HCT116 (cell line): ENCODE data around the gene DOCK9. TPM values are rescaled to one million over a fixed set of nuclear protein-coding genes. Genes with fewer than 3 reads are reported as not detected.

Source experiments
- ATAC-seq: fragments of 200-7000 bp; cut with Tn5 transposase; 2 replicates; pipeline ENCODE4 v1.9.1; 2020; ENCODE audit warnings: mild to moderate bottlenecking, moderate library complexity
- BruUV-seq: library from RNA; stranded (reverse); fragments of 400-500 nt; replicated peaks from 2 replicates; lab custom pipeline; 2021; lab: Mats Ljungman, UMichigan
- CTCF ChIA-PET: fragments of 300-600 bp; sonication (Branson Sonifier 250); formaldehyde crosslinking; loops from one replicate; lab custom pipeline; 2021; ENCODE audit warnings: antibody characterized with exemption; lab: Charles Lee
- POLR2A ChIA-PET: fragments of 300-600, 350-600 bp; sonication (Branson Sonifier 250); formaldehyde crosslinking; loops from one replicate; lab custom pipeline; 2021; ENCODE audit warnings: antibody characterized with exemption; lab: Charles Lee
- RAD21 ChIA-PET, 2 experiments: fragments of 300-600 bp; sonication (Branson Sonifier 250); formaldehyde crosslinking; loops; one replicate each; lab custom pipeline; 2023; ENCODE audit warnings: low total read pairs in 2 of 2; ENCODE audit not compliant: uncharacterized antibody in 2 of 2, unreplicated experiment in 2 of 2, low non-redundant PET in 1 of 2; lab: Charles Lee
- DNase-seq: peaks from one replicate; pipeline ENCODE4 v3.0.0-alpha.2; 2010; ENCODE audit warnings: low read depth, low spot score
- H2AFZ ChIP-seq: fragments of 200-600 bp; shearing (Covaris generic), sonication (generic); 2 replicates; pipeline ENCODE4 v1.6.1; 2017; ENCODE audit warnings: low read depth, mixed run types, mixed read lengths, antibody characterized with exemption, low read length; ENCODE audit not compliant: poor library complexity, severe bottlenecking
- H3K27ac ChIP-seq: 2 replicates; pipeline ENCODE4 v1.5.1; 2012; ENCODE audit warnings: low read depth, low read length
- H3K27me3 ChIP-seq: fragments of 200-600 bp; sonication (generic); 2 replicates; pipeline ENCODE4 v1.6.1; 2016; ENCODE audit warnings: mixed run types, low read length, mixed read lengths; ENCODE audit not compliant: insufficient read depth
- H3K36me3 ChIP-seq, 2 experiments: fragments of 200-500 bp in 1 of 2; fragments of 200-600 bp in 1 of 2; sonication (Bioruptor generic) in 1 of 2; sonication (generic) in 1 of 2; 2 replicates each; pipeline versions ENCODE4 v1.5.1 to v1.6.1; 2014 to 2016; ENCODE audit warnings: low read length in 2 of 2, inconsistent platforms in 1 of 2, mixed read lengths in 1 of 2, mixed run types in 1 of 2; ENCODE audit not compliant: insufficient read depth in 2 of 2, control insufficient read depth in 1 of 2
- H3K4me1 ChIP-seq, 2 experiments: fragments of 200-600 bp in 1 of 2; sonication (generic) in 1 of 2; 2 replicates each; pipeline versions ENCODE4 v1.5.1 to v1.6.1; 2012 to 2017; ENCODE audit warnings: low read length in 2 of 2, inconsistent platforms in 1 of 2, mild to moderate bottlenecking in 1 of 2, mixed read lengths in 1 of 2, mixed run types in 1 of 2, moderate library complexity in 1 of 2; ENCODE audit not compliant: insufficient read depth in 2 of 2, control insufficient read depth in 1 of 2
- H3K4me2 ChIP-seq: fragments of 200-600 bp; sonication (generic); 2 replicates; pipeline ENCODE4 v1.6.1; 2017; ENCODE audit warnings: mixed run types, low read length, mixed read lengths
- H3K4me3 ChIP-seq, 2 experiments: fragments of 200-600 bp in 1 of 2; sonication (generic) in 1 of 2; replicated peaks in 1 of 2; 2 replicates each; pipeline ENCODE4 v1.5.1; 2011 to 2016; ENCODE audit warnings: low read length in 2 of 2, control low read depth in 1 of 2, low read depth in 1 of 2, mild to moderate bottlenecking in 1 of 2, mixed read lengths in 1 of 2, mixed run types in 1 of 2
- H3K79me2 ChIP-seq: fragments of 200-600 bp; sonication (generic); 2 replicates; pipeline ENCODE4 v1.6.1; 2017; ENCODE audit warnings: mild to moderate bottlenecking, mixed run types, low read length, moderate library complexity, mixed read lengths; ENCODE audit not compliant: insufficient read depth
- H3K9ac ChIP-seq: fragments of 200-600 bp; sonication (generic); 2 replicates; pipeline ENCODE4 v1.6.1; 2016; ENCODE audit warnings: low read length, mixed read lengths
- H3K9me2 ChIP-seq: fragments of 200-600 bp; sonication (generic), shearing (Covaris generic); 2 replicates; pipeline ENCODE4 v1.6.1; 2017; ENCODE audit warnings: mixed run types, mild to moderate bottlenecking, moderate library complexity; ENCODE audit not compliant: insufficient read depth
- H3K9me3 ChIP-seq, 2 experiments: fragments of 200-500 bp in 1 of 2; fragments of 200-600 bp in 1 of 2; sonication (Bioruptor generic) in 1 of 2; sonication (generic) in 1 of 2; 2 replicates each; pipeline ENCODE4 v1.6.1; 2014 to 2017; ENCODE audit warnings: low read length in 2 of 2, mixed read lengths in 2 of 2, inconsistent platforms in 1 of 2, low read depth in 1 of 2, mild to moderate bottlenecking in 1 of 2, mixed run types in 1 of 2, moderate library complexity in 1 of 2; ENCODE audit not compliant: control insufficient read depth in 1 of 2, insufficient read depth in 1 of 2
- H4K20me1 ChIP-seq: fragments of 200-600 bp; sonication (generic), shearing (Covaris generic); 2 replicates; pipeline ENCODE4 v1.6.1; 2017; ENCODE audit warnings: mixed run types, mild to moderate bottlenecking, moderate library complexity; ENCODE audit not compliant: insufficient read depth
- ATF3 ChIP-seq: IDR thresholded peaks from 2 replicates; pipeline ENCODE4 v1.6.1; 2012
- EZH2phosphoT487 ChIP-seq: fragments of 200-600 bp; IDR thresholded peaks from 2 replicates; pipeline ENCODE4 v1.6.1; 2018; ENCODE audit warnings: antibody characterized with exemption, borderline replicate concordance
- FOSL1 ChIP-seq: IDR thresholded peaks from 2 replicates; pipeline ENCODE4 v1.6.1; 2012; ENCODE audit warnings: low read depth
- POLR2A ChIP-seq: IDR thresholded peaks from 2 replicates; pipeline ENCODE4 v1.7.0; 2011; ENCODE audit warnings: borderline replicate concordance; ENCODE audit not compliant: insufficient read depth, insufficient read length; ENCODE audit errors: extremely low read depth
- POLR2AphosphoS5 ChIP-seq: IDR thresholded peaks from 2 replicates; pipeline ENCODE4 v1.6.1; 2011; ENCODE audit warnings: mild to moderate bottlenecking, low read depth, low read length, moderate library complexity
- SP1 ChIP-seq: IDR thresholded peaks from 2 replicates; pipeline ENCODE4 v1.6.1; 2012; ENCODE audit warnings: low read depth
- SRF ChIP-seq: IDR thresholded peaks from 2 replicates; pipeline ENCODE4 v1.6.1; 2012; ENCODE audit warnings: low read depth
- TCF7L2 ChIP-seq: IDR thresholded peaks from 2 replicates; pipeline ENCODE4 v1.7.0; 2011; ENCODE audit warnings: borderline replicate concordance, inconsistent platforms; ENCODE audit not compliant: insufficient read depth, insufficient read length; ENCODE audit errors: extremely low read depth
- YY1 ChIP-seq: IDR thresholded peaks from 2 replicates; pipeline ENCODE4 v1.6.1; 2011; ENCODE audit warnings: low read length, low read depth, moderate library complexity, mild to moderate bottlenecking; ENCODE audit not compliant: insufficient replicate concordance; ENCODE audit errors: extremely low read depth
- intact Hi-C: fragments of 100-400 bp; cut with micrococcal nuclease; formaldehyde crosslinking; loops from 2 replicates; pipeline ENCODE4 v1.10.0; 2022
- total RNA-seq: library from RNA; stranded (reverse); gene quantifications from one replicate; pipeline ENCODE4 v1.2.1, GENCODE V29; 2021; ENCODE audit not compliant: unreplicated experiment

The DOCK9 gene
- total RNA-seq, 1 experiment from 2014 or later, result 58.8 TPM

DNA sequence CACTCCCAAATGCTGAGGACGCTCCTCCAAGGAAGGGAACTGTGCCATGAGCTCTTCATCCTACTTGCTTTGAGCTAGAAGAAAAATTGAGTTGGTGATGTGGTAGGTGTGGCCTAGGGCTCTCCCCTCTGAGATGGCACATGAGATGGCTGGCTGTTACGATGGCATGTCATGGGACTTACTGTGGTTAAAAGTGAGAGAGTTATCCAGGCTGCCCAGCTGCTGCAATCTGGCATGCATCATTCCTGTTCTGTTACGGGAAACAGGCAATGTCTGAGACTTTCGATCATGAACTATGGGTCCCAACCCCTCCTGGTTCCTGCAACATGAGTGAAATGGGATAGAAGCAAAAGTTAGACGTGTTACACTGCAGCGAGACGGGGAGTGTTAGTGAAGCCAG lies 132.1 kb downstream of the DOCK9 start:
- intact Hi-C loops, result loop anchor here (1.0 to 10.0 kb wide), 2 partner anchors 31 to 419 kb away; no protein-coding TSS in a partner anchor
- POLR2A ChIA-PET, result no interaction called here
- Histone ChIP-seq H3K36me3 (no peaks in the 10 kb centered on the region), H4K20me1 (no peaks in the 10 kb centered on the region), H3K4me2 (no peak overlapping the region), H3K4me1 (no peaks in the 10 kb centered on the region), H3K79me2 (no peaks in the 10 kb centered on the region), H3K9me2 (no peaks in the 10 kb centered on the region), H3K9me3 (no peaks in the 10 kb centered on the region), H3K27me3 (no peaks in the 10 kb centered on the region), H3K9ac (no peak overlapping the region), H3K27ac (no peak overlapping the region), H2AFZ (no peak overlapping the region), H3K4me3 (no peak overlapping the region)
- no TSS peak for BruUV-seq
- ATAC-seq (no peak), DNase-seq (no peak)
- RAD21 ChIA-PET, result interaction anchor here in 1 of 2 experiments (0.6 kb wide), 1 partner anchor 420 kb away, joined by 3 read pairs; no protein-coding TSS in a partner anchor
- TF ChIP-seq POLR2AphosphoS5, result no peak
- TF ChIP-seq POLR2A, result no peak
- CTCF ChIA-PET, result no interaction called here

DNA sequence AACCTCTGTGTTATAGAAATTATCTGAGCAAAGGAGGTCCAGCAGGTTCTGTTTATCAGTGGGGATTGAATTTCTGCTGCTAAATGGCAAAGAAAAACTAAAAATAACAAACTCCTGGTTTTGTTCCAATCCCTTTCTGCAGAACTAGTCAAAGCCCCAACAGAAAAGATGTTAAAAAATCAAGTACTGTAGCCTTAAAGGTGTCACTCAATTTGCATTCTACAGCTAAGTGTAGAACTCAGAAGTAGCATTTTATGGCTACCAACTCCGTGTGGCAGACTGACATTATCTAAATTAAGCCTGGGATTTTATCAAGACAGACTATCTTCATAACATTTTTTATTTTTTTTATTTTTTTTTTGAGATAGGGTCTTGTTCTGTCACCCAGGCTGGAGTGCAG lies 133.8 kb downstream of the DOCK9 start:
- no peaks in the 10 kb centered on the region for H3K36me3 ChIP-seq
- intact Hi-C loops, result loop anchor here (5.0 to 10.0 kb wide), 3 partner anchors 397 to 812 kb away; no protein-coding TSS in a partner anchor
- CTCF ChIA-PET, result no interaction called here

More for the DNA sequence above, 133.8 kb downstream of the DOCK9 start:
- RAD21 ChIA-PET, result interaction anchor here in 1 of 2 experiments (1.3 kb wide), 1 partner anchor 190 kb away, joined by 3 read pairs; no protein-coding TSS in a partner anchor
- ATAC-seq (no peak), DNase-seq (no peak)
- H3K9me2 ChIP-seq, result no peaks in the 10 kb centered on the region
- no peak overlapping the region for H2AFZ ChIP-seq
- no peak overlapping the region for H3K4me3 ChIP-seq
- no peaks in the 10 kb centered on the region for H3K79me2 ChIP-seq
- H3K9ac ChIP-seq, result no peak overlapping the region
- no peaks in the 10 kb centered on the region for H3K9me3 ChIP-seq
- POLR2A ChIA-PET, result no interaction called here
- no peaks in the 10 kb centered on the region for H4K20me1 ChIP-seq
- TF ChIP-seq ATF3 (no peak), SRF (no peak), YY1 (no peak), FOSL1 (no peak), SP1 (no peak), EZH2phosphoT487 (no peak), POLR2AphosphoS5 (no peak), TCF7L2 (no peak)
- H3K27ac ChIP-seq, result no peak overlapping the region
- peaks cover 0 to 4% of the 10 kb centered on the region in 2 experiments; a peak in 1 of 4 replicates for H3K4me1 ChIP-seq
- no peak overlapping the region for H3K4me2 ChIP-seq
- no peaks in the 10 kb centered on the region for H3K27me3 ChIP-seq
- no TSS peak for BruUV-seq
